Measurements from ENCODE around the gene ZNF300. TPM values are rescaled to one million over a fixed set of nuclear protein-coding genes. Genes with fewer than 3 reads are reported as not detected.
"Not testable (repeated sequence)": the region's sequence is repeated elsewhere in the genome, so short reads cannot be mapped to it uniquely, and the experiment has no call there.

The ZNF300 gene
- total RNA-seq, 1 donor from 2014 or later: 2.4 TPM

GRCh38 chr5:150846308-150846653, 58.5 kb downstream of the ZNF300 start, which contains the start of gene IRGM:
IRGM (plus strand) TSS chr5:150846521; CDS start chr5:150848124, 1,603 bp downstream.
- not testable (repeated sequence) for DNase-seq (ENCODE audit: low spot score)

GRCh38 chr5:150845185-150845859, 59.5 kb downstream of the ZNF300 start:
- not testable (repeated sequence) for DNase-seq (ENCODE audit: low spot score)

Other genes with a start within 250 kb of the ZNF300 start
- 0.42 TPM for gene MYOZ3, start 243.7 kb downstream of the ZNF300 start, total RNA-seq
- gene RBM22, start 203.9 kb downstream of the ZNF300 start, total RNA-seq: 44.1 TPM
- gene DCTN4, start 146.0 kb downstream of the ZNF300 start, total RNA-seq: 75.5 TPM
- 177 TPM for gene SMIM3, start 126.2 kb downstream of the ZNF300 start, total RNA-seq
- 0.19 TPM for gene IRGM, start 58.5 kb downstream of the ZNF300 start, total RNA-seq
- gene GPX3, start 115.6 kb upstream of the ZNF300 start, total RNA-seq: 4,437 TPM
- 285 TPM for gene TNIP1, start 176.1 kb upstream of the ZNF300 start, total RNA-seq

Data from mesenteric fat pad (tissue), 1 donor.